NT2/D1 (cell line): ENCODE results near the gene NPIPB6.

ENCODE experiments used
- DNase-seq: peaks from one replicate; pipeline ENCODE4 v3.0.0-alpha.2; 2011; ENCODE audit warnings: low read depth, low spot score
- H3K27me3 ChIP-seq: 2 replicates; pipeline ENCODE4 v1.6.0; 2011; ENCODE audit warnings: mild to moderate bottlenecking; ENCODE audit not compliant: insufficient read length, insufficient read depth
- H3K36me3 ChIP-seq: 2 replicates; pipeline ENCODE4 v1.6.1; 2011; ENCODE audit warnings: mild to moderate bottlenecking, low read length, mixed read lengths; ENCODE audit not compliant: insufficient read depth, insufficient read length
- H3K4me1 ChIP-seq: 2 replicates; pipeline ENCODE4 v1.5.1; 2011; ENCODE audit not compliant: insufficient read depth, insufficient read length
- H3K4me3 ChIP-seq: 2 replicates; pipeline ENCODE4 v1.5.1; 2011; ENCODE audit warnings: low read depth; ENCODE audit not compliant: insufficient read length
- H3K9ac ChIP-seq: 2 replicates; pipeline ENCODE4 v1.6.0; 2011; ENCODE audit warnings: low read depth; ENCODE audit not compliant: insufficient read length
- H3K9me3 ChIP-seq: 2 replicates; pipeline ENCODE4 v1.5.1; 2011; ENCODE audit warnings: mild to moderate bottlenecking, low read length; ENCODE audit not compliant: insufficient read depth
- SUZ12 ChIP-seq: IDR thresholded peaks from 2 replicates; pipeline ENCODE4 v1.6.1; 2011; ENCODE audit not compliant: insufficient read length, insufficient read depth; ENCODE audit errors: extremely low read depth
- YY1 ChIP-seq: IDR thresholded peaks from 2 replicates; pipeline ENCODE4 v1.6.1; 2011; ENCODE audit not compliant: insufficient read length, insufficient read depth
- ZNF274 ChIP-seq: IDR thresholded peaks from 2 replicates; pipeline ENCODE4 v1.6.1; 2011; ENCODE audit warnings: mild to moderate bottlenecking, low read depth, low read length

NPIPB6 gene

DNA sequence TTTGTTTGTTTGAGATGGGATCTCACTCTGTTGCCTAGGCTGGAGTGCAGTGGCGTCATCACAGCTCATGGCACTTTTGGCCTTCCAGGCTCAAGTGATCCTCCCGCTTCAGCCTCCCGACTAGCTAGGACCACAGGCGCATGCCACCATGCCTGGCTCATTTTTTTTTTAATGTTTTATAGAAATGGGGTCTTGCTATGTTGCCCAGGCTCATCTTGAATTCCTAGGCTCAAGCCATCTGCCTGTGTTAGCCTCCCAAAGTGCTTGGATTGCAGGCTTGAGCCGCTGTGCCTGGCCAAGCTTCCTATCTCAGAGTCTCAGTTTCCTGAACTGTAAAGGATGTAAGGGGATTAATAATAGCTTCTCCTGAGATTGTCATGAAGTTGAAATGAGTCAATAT is 63.0 kb downstream of the NPIPB6 start:
- no peaks in the 10 kb centered on the region for H3K36me3 ChIP-seq
- DNase-seq = no peak
- peaks cover 19% of the 10 kb centered on the region for H3K4me1 ChIP-seq
- no peak overlapping the region for H3K9ac ChIP-seq
- TF ChIP-seq SUZ12 (no peak), ZNF274 (no peak), YY1 (no peak)
- no peaks in the 10 kb centered on the region for H3K9me3 ChIP-seq
- H3K4me3 ChIP-seq = no peak overlapping the region
- H3K27me3 ChIP-seq = no peaks in the 10 kb centered on the region

DNA sequence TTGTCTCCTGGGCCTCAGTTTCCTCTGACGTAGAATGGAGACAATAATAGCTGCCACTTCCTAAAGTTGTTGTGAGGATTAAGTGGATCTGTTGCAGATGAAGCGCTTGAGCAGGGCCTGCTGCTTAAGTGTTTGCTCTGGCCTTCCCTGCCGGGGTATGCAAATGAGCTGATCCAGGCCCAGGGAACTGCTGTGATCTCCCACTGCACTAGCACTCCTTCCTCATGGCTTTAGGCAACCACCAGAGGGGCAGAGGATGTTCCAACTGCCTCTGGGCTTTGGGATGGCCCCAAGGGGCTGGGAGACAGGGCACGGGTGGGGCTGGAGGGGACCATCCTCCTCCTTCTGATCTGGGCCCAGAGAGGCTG is 64.8 kb downstream of the NPIPB6 start:
- no peak for TF ChIP-seq ZNF274
- TF ChIP-seq YY1 = no peak
- TF ChIP-seq SUZ12 = no peak
- Histone ChIP-seq H3K36me3 (peaks cover 3% of the 10 kb centered on the region), H3K9ac (peak overlapping the region; percentile 4), H3K9me3 (no peaks in the 10 kb centered on the region), H3K4me3 (no peak overlapping the region), H3K4me1 (peaks cover 31% of the 10 kb centered on the region), H3K27me3 (no peaks in the 10 kb centered on the region)
- no peak for DNase-seq

DNA sequence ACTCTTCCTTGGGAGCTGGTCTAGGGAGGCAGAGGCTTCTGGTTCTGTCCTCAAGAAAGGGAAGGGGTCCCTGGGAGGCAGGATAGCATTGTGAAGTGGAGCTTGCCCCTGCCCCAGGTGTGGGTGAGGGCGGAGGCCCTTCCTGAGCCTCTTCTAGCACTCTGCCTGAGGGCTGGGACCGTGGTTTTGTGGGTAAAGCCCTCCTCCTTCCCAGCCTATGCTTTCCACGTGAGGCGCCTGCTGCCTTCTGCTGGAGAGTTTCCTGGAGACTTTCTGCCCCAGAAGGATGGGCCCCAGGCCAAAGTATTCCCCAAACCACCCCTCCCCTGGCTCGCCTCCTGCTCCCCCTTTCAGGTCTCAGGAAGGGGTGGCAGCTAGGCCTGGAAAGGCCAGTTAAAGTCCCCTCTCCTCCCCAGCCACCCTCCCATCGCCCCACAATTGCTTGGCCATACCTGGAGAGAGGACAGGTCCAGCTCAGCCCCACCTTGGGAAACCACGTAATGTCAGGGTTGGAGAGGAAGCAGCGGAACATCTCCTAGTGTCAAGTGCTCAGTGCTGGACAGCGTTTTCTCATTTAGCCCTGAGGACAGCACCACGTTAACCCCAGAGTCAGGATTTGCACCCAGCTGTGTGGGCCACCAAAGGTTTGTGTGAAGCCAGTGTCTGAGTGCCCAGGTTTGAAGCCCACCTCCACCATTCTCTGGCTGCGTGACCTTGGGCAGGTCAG is 65.4 kb downstream of the NPIPB6 start:
- H3K9me3 ChIP-seq = no peaks in the 10 kb centered on the region
- H3K36me3 ChIP-seq = peaks cover 3% of the 10 kb centered on the region
- peaks cover 31% of the 10 kb centered on the region for H3K4me1 ChIP-seq
- no peaks in the 10 kb centered on the region for H3K27me3 ChIP-seq
- TF ChIP-seq SUZ12 (no peak), YY1 (no peak), ZNF274 (no peak)
- no peak overlapping the region for H3K4me3 ChIP-seq
- no peak for DNase-seq
- no peak overlapping the region for H3K9ac ChIP-seq

DNA sequence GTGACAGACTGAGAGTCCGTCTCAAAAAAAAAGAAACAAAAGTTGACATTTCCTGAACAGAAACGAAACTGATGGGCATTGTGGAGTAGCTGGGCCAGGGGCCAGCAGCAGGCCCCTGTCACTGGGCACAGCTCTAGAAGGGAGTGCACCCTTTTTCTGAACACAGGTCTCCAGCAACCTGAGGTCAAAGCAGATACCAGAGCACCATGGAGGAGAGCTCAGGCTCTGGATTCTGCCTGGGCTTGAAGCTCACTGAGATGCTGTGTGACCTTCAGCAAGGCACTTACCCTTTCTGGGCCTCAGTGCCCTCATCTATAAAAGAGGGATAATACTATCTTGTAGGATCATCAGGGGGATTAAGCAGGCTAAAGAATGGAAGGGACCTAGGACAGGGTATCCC is 66.0 kb downstream of the NPIPB6 start:
- Histone ChIP-seq H3K4me1 (peaks cover 31% of the 10 kb centered on the region), H3K27me3 (no peaks in the 10 kb centered on the region), H3K9ac (no peak overlapping the region), H3K4me3 (no peak overlapping the region), H3K36me3 (peaks cover 3% of the 10 kb centered on the region), H3K9me3 (no peaks in the 10 kb centered on the region)
- TF ChIP-seq YY1 (no peak), ZNF274 (no peak), SUZ12 (no peak)
- DNase-seq = no peak

DNA sequence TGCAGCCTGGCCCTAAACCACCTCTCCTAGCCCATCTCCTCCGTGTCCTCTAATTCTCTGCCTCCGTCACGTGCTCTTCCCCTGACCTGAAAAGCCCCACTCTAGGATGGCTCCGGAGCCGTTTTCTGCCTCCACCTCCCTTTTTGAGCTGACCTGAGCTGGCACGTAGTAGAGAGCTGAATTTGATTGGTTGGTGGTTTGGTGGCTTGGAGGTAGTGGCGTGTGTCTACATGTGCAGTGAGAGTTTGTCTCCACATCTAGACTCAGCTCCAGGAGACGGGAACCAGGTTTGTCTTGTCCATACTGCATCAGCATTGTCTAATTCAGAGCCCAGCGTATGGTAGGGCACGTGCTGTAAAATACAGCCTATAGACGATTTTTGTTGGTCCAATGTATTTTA is 68.0 kb downstream of the NPIPB6 start:
- H3K27me3 ChIP-seq = no peaks in the 10 kb centered on the region
- peaks cover 31% of the 10 kb centered on the region for H3K4me1 ChIP-seq
- peaks cover 3% of the 10 kb centered on the region for H3K36me3 ChIP-seq
- DNase-seq = no peak
- H3K9me3 ChIP-seq = no peaks in the 10 kb centered on the region
- peak overlapping the region; percentile 24 for H3K9ac ChIP-seq
- H3K4me3 ChIP-seq = no peak overlapping the region
- no peak for TF ChIP-seq ZNF274
- TF ChIP-seq YY1 = no peak
- no peak for TF ChIP-seq SUZ12

- peak overlapping the region; percentile 83 for H3K9ac ChIP-seq
- H3K36me3 ChIP-seq = peaks cover 3% of the 10 kb centered on the region
- peaks cover 28% of the 10 kb centered on the region for H3K4me1 ChIP-seq
- DNase-seq = no peak
- no peaks in the 10 kb centered on the region for H3K27me3 ChIP-seq
- peak overlapping the region; percentile 79 for H3K4me3 ChIP-seq
- no peaks in the 10 kb centered on the region for H3K9me3 ChIP-seq
- TF ChIP-seq SUZ12 = no peak
- TF ChIP-seq YY1 = no peak
- TF ChIP-seq ZNF274 = no peak
These were observed 69.1 kb downstream of the NPIPB6 start for GRCh38 chr16:28294201-28294600.

GRCh38 chr16:28293601-28293960 is 69.7 kb downstream of the NPIPB6 start:
- peaks cover 3% of the 10 kb centered on the region for H3K36me3 ChIP-seq
- H3K4me1 ChIP-seq = peaks cover 24% of the 10 kb centered on the region
- DNase-seq = no peak
- H3K9ac ChIP-seq = peak overlapping the region; percentile 83
- TF ChIP-seq YY1 (no peak), ZNF274 (no peak), SUZ12 (no peak)
- no peaks in the 10 kb centered on the region for H3K27me3 ChIP-seq
- H3K4me3 ChIP-seq = peak overlapping the region; percentile 79
- no peaks in the 10 kb centered on the region for H3K9me3 ChIP-seq
